HG03521 (cell line): ENCODE results near the gene EEF1B2.
"Not testable (repeated sequence)": the region's sequence is repeated elsewhere in the genome, so short reads cannot be mapped to it uniquely, and the experiment has no call there.

Source experiments
- ATAC-seq: cut with Tn5 transposase; IDR thresholded peaks from one replicate; pipeline ENCODE4 v1.9.1; 2021; ENCODE audit warnings: mild to moderate bottlenecking, moderate library complexity; ENCODE audit not compliant: unreplicated experiment

EEF1B2 gene

GRCh38 chr2:206159346-206160124 lies at the start of gene EEF1B2, which contains the start of gene NDUFS1:
Gene EEF1B2, plus strand, starts transcription at chr2:206159895. Its CDS starts 85 bp downstream, at chr2:206159980.
Gene NDUFS1, minus strand, starts transcription at chr2:206159444. Its CDS starts 5,766 bp downstream, at chr2:206153678.
- ATAC-seq: peak; percentile 86

GRCh38 chr2:206112108-206112507 lies 47.6 kb upstream of the EEF1B2 start:
- ATAC-seq: no peak

GRCh38 chr2:206112846-206113547 lies 46.7 kb upstream of the EEF1B2 start:
- ATAC-seq: no peak

- no peak for ATAC-seq
Measured at GRCh38 chr2:206115026-206115578, 44.6 kb upstream of the EEF1B2 start.

- no peak for ATAC-seq
Measured at GRCh38 chr2:206116278-206116677, 43.4 kb upstream of the EEF1B2 start.

- not testable (repeated sequence) for ATAC-seq
Measured at GRCh38 chr2:206122569-206122968, 37.1 kb upstream of the EEF1B2 start.

GRCh38 chr2:206125901-206126300 lies 33.8 kb upstream of the EEF1B2 start:
- no peak for ATAC-seq

- no peak for ATAC-seq
Measured at GRCh38 chr2:206127656-206128055, 32.0 kb upstream of the EEF1B2 start.

GRCh38 chr2:206143451-206143850 lies 16.2 kb upstream of the EEF1B2 start:
- no peak for ATAC-seq

GRCh38 chr2:206144383-206144782 lies 15.3 kb upstream of the EEF1B2 start:
- ATAC-seq: no peak

GRCh38 chr2:206145665-206146064 lies 14.0 kb upstream of the EEF1B2 start:
- no peak for ATAC-seq

GRCh38 chr2:206149330-206149729 lies 10.4 kb upstream of the EEF1B2 start:
- no peak for ATAC-seq

- no peak for ATAC-seq
Measured at GRCh38 chr2:206150168-206150567, 9.5 kb upstream of the EEF1B2 start.

- ATAC-seq: no peak
Measured at GRCh38 chr2:206150631-206151030, 9.1 kb upstream of the EEF1B2 start.

GRCh38 chr2:206154197-206154596 lies 5.5 kb upstream of the EEF1B2 start:
- no peak for ATAC-seq

GRCh38 chr2:206157014-206157413 lies 2.7 kb upstream of the EEF1B2 start:
- not testable (repeated sequence) for ATAC-seq

GRCh38 chr2:206158563-206159345 lies 941 bp upstream of the EEF1B2 start:
- peak; percentile 21 for ATAC-seq

- peak; percentile 50 for ATAC-seq
Measured at GRCh38 chr2:206160125-206160806, 571 bp downstream of the EEF1B2 start.

- ATAC-seq: no peak
Measured at GRCh38 chr2:206160807-206161179, 1.1 kb downstream of the EEF1B2 start.

- not testable (repeated sequence) for ATAC-seq
Measured at GRCh38 chr2:206162401-206162800, 2.7 kb downstream of the EEF1B2 start.
